T1000 (cell line): Measurements from ENCODE around the gene PI4K2B.
A peak's percentile ranks its signal among the peaks of the same experiment; 100 is the strongest.
"Not testable (repeated sequence)": the region's sequence is repeated elsewhere in the genome, so short reads cannot be mapped to it uniquely, and the experiment has no call there.

Source experiments
- DNase-seq: peaks from one replicate; lab custom pipeline; 2025; ENCODE audit warnings: mixed read lengths; lab: John Stamatoyannopoulos, UW

PI4K2B gene

GRCh38 chr4:25242195-25242594, 8.4 kb downstream of the PI4K2B start:
- DNase-seq = not testable (repeated sequence)

- DNase-seq = no peak
Measured at GRCh38 chr4:25245181-25245580, 11.3 kb downstream of the PI4K2B start.

GRCh38 chr4:25246680-25247611, 13.1 kb downstream of the PI4K2B start:
- no peak for DNase-seq

GRCh38 chr4:25248875-25249274, 15.0 kb downstream of the PI4K2B start:
- DNase-seq = not testable (repeated sequence)

- not testable (repeated sequence) for DNase-seq
Measured at GRCh38 chr4:25249494-25249893, 15.7 kb downstream of the PI4K2B start.

- no peak for DNase-seq
Measured at GRCh38 chr4:25252230-25253070, 18.6 kb downstream of the PI4K2B start.

- no peak for DNase-seq
Measured at GRCh38 chr4:25253071-25253445, 19.2 kb downstream of the PI4K2B start.

GRCh38 chr4:25253786-25254185, 20.0 kb downstream of the PI4K2B start:
- not testable (repeated sequence) for DNase-seq

GRCh38 chr4:25258980-25259578, 25.2 kb downstream of the PI4K2B start:
- peak; percentile 18 for DNase-seq

- no peak for DNase-seq
Measured at GRCh38 chr4:25271866-25272265, 38.0 kb downstream of the PI4K2B start.

GRCh38 chr4:25280210-25280609, 46.4 kb downstream of the PI4K2B start:
- DNase-seq = no peak

- DNase-seq = no peak
Measured at GRCh38 chr4:25283948-25284347, 50.1 kb downstream of the PI4K2B start.

GRCh38 chr4:25284466-25284865, 50.6 kb downstream of the PI4K2B start:
- no peak for DNase-seq

- no peak for DNase-seq
Measured at GRCh38 chr4:25290490-25291067, 56.7 kb downstream of the PI4K2B start.

- DNase-seq = no peak
Measured at GRCh38 chr4:25291158-25291733, 57.4 kb downstream of the PI4K2B start.

GRCh38 chr4:25297528-25298242, 63.9 kb downstream of the PI4K2B start:
- DNase-seq = no peak

- no peak for DNase-seq
Measured at GRCh38 chr4:25299476-25300203, 65.8 kb downstream of the PI4K2B start.

GRCh38 chr4:25301471-25301870, 67.6 kb downstream of the PI4K2B start:
- DNase-seq = no peak

- no peak for DNase-seq
Measured at GRCh38 chr4:25302626-25303025, 68.8 kb downstream of the PI4K2B start.

GRCh38 chr4:25303578-25303977, 69.7 kb downstream of the PI4K2B start:
- DNase-seq = no peak
